Mesenchymal stem cell (in vitro differentiated cells and primary cell): ENCODE results near the gene IL12A.
A peak's percentile ranks its signal among the peaks of the same experiment; 100 is the strongest.

Source experiments
- DNase-seq: peaks from one replicate; pipeline ENCODE4 v3.0.0-alpha.2; 2013
- H2AFZ ChIP-seq: one replicate; pipeline ENCODE4 v1.6.1; 2013; ENCODE audit warnings: low read depth, mild to moderate bottlenecking, control low read depth, inconsistent platforms, low read length, moderate library complexity
- H2AK5ac ChIP-seq: 2 replicates; pipeline ENCODE4 v1.6.1; 2013; ENCODE audit warnings: low read length, moderate library complexity, mild to moderate bottlenecking, inconsistent platforms; ENCODE audit not compliant: severe bottlenecking
- H2BK120ac ChIP-seq: one replicate; pipeline ENCODE4 v1.6.1; 2013; ENCODE audit warnings: low read depth, mild to moderate bottlenecking, inconsistent platforms, low read length, moderate library complexity
- H2BK12ac ChIP-seq, 2 experiments: one replicate each; pipeline ENCODE4 v1.6.1; 2013; ENCODE audit warnings: inconsistent platforms in 2 of 2, low read length in 2 of 2, mild to moderate bottlenecking in 2 of 2, moderate library complexity in 2 of 2, control low read depth in 1 of 2
- H2BK15ac ChIP-seq: one replicate; pipeline ENCODE4 v1.6.1; 2013; ENCODE audit warnings: mild to moderate bottlenecking, low read depth, inconsistent platforms; ENCODE audit not compliant: poor library complexity, severe bottlenecking
- H2BK5ac ChIP-seq: 2 replicates; pipeline ENCODE4 v1.6.1; 2013; ENCODE audit warnings: low read depth, mild to moderate bottlenecking, low read length, control low read depth, inconsistent platforms; ENCODE audit not compliant: poor library complexity, severe bottlenecking
- H3K14ac ChIP-seq, 2 experiments: one replicate each; pipeline ENCODE4 v1.6.1; 2013; ENCODE audit warnings: inconsistent platforms in 2 of 2, low read length in 2 of 2, control low read depth in 1 of 2, mild to moderate bottlenecking in 1 of 2, moderate library complexity in 1 of 2
- H3K18ac ChIP-seq, 2 experiments: one replicate each; pipeline ENCODE4 v1.6.1; 2013; ENCODE audit warnings: inconsistent platforms in 2 of 2, low read length in 2 of 2, control low read depth in 1 of 2, low read depth in 1 of 2, mild to moderate bottlenecking in 1 of 2
- H3K23ac ChIP-seq, 2 experiments: one replicate each; pipeline ENCODE4 v1.6.1; 2013; ENCODE audit warnings: inconsistent platforms in 2 of 2, low read length in 2 of 2, mild to moderate bottlenecking in 2 of 2, moderate library complexity in 2 of 2, control low read depth in 1 of 2
- H3K27ac ChIP-seq: 2 replicates; pipeline ENCODE4 v1.5.1; 2013; ENCODE audit warnings: mild to moderate bottlenecking, moderate library complexity, low read length, control low read depth, inconsistent platforms; ENCODE audit not compliant: poor library complexity, severe bottlenecking
- H3K27me3 ChIP-seq, 2 experiments: 2 replicates each; pipeline versions ENCODE4 v1.6.1 to v1.7.0; 2013; ENCODE audit warnings: low read length in 2 of 2, mild to moderate bottlenecking in 2 of 2, moderate library complexity in 2 of 2, control low read depth in 1 of 2, inconsistent platforms in 1 of 2; ENCODE audit not compliant: control insufficient read depth in 1 of 2, insufficient read depth in 1 of 2
- H3K36me3 ChIP-seq, 2 experiments: 2 replicates each; pipeline versions ENCODE4 v1.6.1 to v1.7.0; 2013; ENCODE audit warnings: low read length in 2 of 2, control low read depth in 1 of 2, inconsistent platforms in 1 of 2, low read depth in 1 of 2, mild to moderate bottlenecking in 1 of 2; ENCODE audit not compliant: insufficient read depth in 2 of 2, control insufficient read depth in 1 of 2
- H3K4ac ChIP-seq, 2 experiments: one replicate each; pipeline ENCODE4 v1.6.1; 2013; ENCODE audit warnings: inconsistent platforms in 2 of 2, low read length in 2 of 2, mild to moderate bottlenecking in 2 of 2, moderate library complexity in 2 of 2, control low read depth in 1 of 2, low read depth in 1 of 2
- H3K4me1 ChIP-seq: 2 replicates; pipeline ENCODE4 v1.6.1; 2013; ENCODE audit warnings: low read depth, low read length, control low read depth; ENCODE audit not compliant: control insufficient read depth, insufficient read depth
- H3K4me2 ChIP-seq: 2 replicates; pipeline ENCODE4 v1.6.1; 2013; ENCODE audit warnings: low read length, mild to moderate bottlenecking, inconsistent platforms; ENCODE audit not compliant: poor library complexity, severe bottlenecking
- H3K4me3 ChIP-seq, 2 experiments: 2 replicates each; pipeline versions ENCODE4 v1.5.1 to v1.7.0; 2013; ENCODE audit warnings: low read length in 2 of 2, mild to moderate bottlenecking in 2 of 2, control low read depth in 1 of 2, low read depth in 1 of 2; ENCODE audit not compliant: insufficient read depth in 1 of 2
- H3K79me1 ChIP-seq: replicated peaks from 2 replicates; pipeline ENCODE4 v1.6.1; 2013; ENCODE audit warnings: mild to moderate bottlenecking, control low read depth, low read length, inconsistent platforms; ENCODE audit not compliant: poor library complexity, severe bottlenecking
- H3K9ac ChIP-seq: 2 replicates; pipeline ENCODE4 v1.7.0; 2013; ENCODE audit warnings: mild to moderate bottlenecking, low read length, moderate library complexity
- H3K9me3 ChIP-seq: 2 replicates; pipeline ENCODE4 v1.7.0; 2013; ENCODE audit warnings: mild to moderate bottlenecking, low read length; ENCODE audit not compliant: control insufficient read depth
- H4K8ac ChIP-seq: one replicate; pipeline ENCODE4 v1.6.1; 2013; ENCODE audit warnings: inconsistent platforms, mild to moderate bottlenecking, low read length, moderate library complexity
- H4K91ac ChIP-seq: one replicate; pipeline ENCODE4 v1.6.1; 2013; ENCODE audit warnings: mild to moderate bottlenecking, low read length, inconsistent platforms
- WGBS: methylation state at CpG from one replicate; pipeline ENCODE4 v1.1.7; 2013; ENCODE audit warnings: mixed read lengths; 5-methylcytosine and 5-hydroxymethylcytosine counted together

IL12A gene

GRCh38 chr3:160005004-160005403 lies 16.4 kb downstream of the IL12A start:
- Histone ChIP-seq H3K23ac (no peak overlapping the region), H2BK5ac (no peak overlapping the region), H3K18ac (no peak overlapping the region), H4K91ac (no peak overlapping the region), H3K27me3 (no peaks in the 10 kb centered on the region), H4K8ac (no peak overlapping the region), H3K14ac (no peak overlapping the region), H3K9ac (no peak overlapping the region), H3K79me1 (no peaks in the 10 kb centered on the region), H3K4me3 (no peak overlapping the region), H3K27ac (no peak overlapping the region), H2BK12ac (no peak overlapping the region), H3K4ac (no peak overlapping the region), H3K36me3 (no peaks in the 10 kb centered on the region), H2BK15ac (no peak overlapping the region), H2AK5ac (no peak overlapping the region), H3K9me3 (no peaks in the 10 kb centered on the region), H2BK120ac (no peak overlapping the region), H3K4me2 (no peak overlapping the region), H3K4me1 (peaks cover 4% of the 10 kb centered on the region), H2AFZ (no peak overlapping the region)
- DNase-seq, result no peak

- Histone ChIP-seq H3K4ac (no peak overlapping the region), H2BK15ac (no peak overlapping the region), H3K79me1 (no peaks in the 10 kb centered on the region), H2BK12ac (no peak overlapping the region), H3K14ac (no peak overlapping the region), H3K27me3 (no peaks in the 10 kb centered on the region), H3K27ac (no peak overlapping the region), H3K4me3 (no peak overlapping the region), H4K8ac (no peak overlapping the region), H3K4me1 (peaks cover 2% of the 10 kb centered on the region), H3K9me3 (no peaks in the 10 kb centered on the region), H2AFZ (no peak overlapping the region), H2BK120ac (no peak overlapping the region), H3K36me3 (no peaks in the 10 kb centered on the region), H2BK5ac (no peak overlapping the region), H4K91ac (no peak overlapping the region), H3K9ac (no peak overlapping the region), H3K4me2 (no peak overlapping the region), H2AK5ac (no peak overlapping the region), H3K23ac (no peak overlapping the region), H3K18ac (no peak overlapping the region)
- DNase-seq, result peak; percentile 78
- WGBS, result 12% methylated on average over 3 of the region's 3 CpGs
Measured at GRCh38 chr3:160006282-160007163, 17.9 kb downstream of the IL12A start.

GRCh38 chr3:160008961-160009360 lies 20.3 kb downstream of the IL12A start:
- H3K9me3 ChIP-seq, result no peaks in the 10 kb centered on the region
- H3K36me3 ChIP-seq, result no peaks in the 10 kb centered on the region
- H2AFZ ChIP-seq, result no peak overlapping the region
- H3K4ac ChIP-seq, result no peak overlapping the region
- H2BK5ac ChIP-seq, result no peak overlapping the region
- DNase-seq, result no peak
- H3K23ac ChIP-seq, result no peak overlapping the region
- no peak overlapping the region for H2BK12ac ChIP-seq
- H3K18ac ChIP-seq, result no peak overlapping the region
- no peak overlapping the region for H3K14ac ChIP-seq
- WGBS, result 46% methylated on average over 2 of the region's 4 CpGs
- no peaks in the 10 kb centered on the region for H3K4me1 ChIP-seq
- no peak overlapping the region for H3K27ac ChIP-seq
- H2BK15ac ChIP-seq, result no peak overlapping the region
- H2BK120ac ChIP-seq, result no peak overlapping the region
- no peaks in the 10 kb centered on the region for H3K79me1 ChIP-seq
- H4K91ac ChIP-seq, result no peak overlapping the region
- H3K4me3 ChIP-seq, result no peak overlapping the region
- no peaks in the 10 kb centered on the region for H3K27me3 ChIP-seq
- no peak overlapping the region for H2AK5ac ChIP-seq
- H4K8ac ChIP-seq, result no peak overlapping the region
- no peak overlapping the region for H3K4me2 ChIP-seq
- H3K9ac ChIP-seq, result no peak overlapping the region

- Histone ChIP-seq H4K91ac (no peak overlapping the region), H2BK15ac (no peak overlapping the region), H3K18ac (no peak overlapping the region), H3K4me3 (no peak overlapping the region), H3K79me1 (no peaks in the 10 kb centered on the region), H2BK120ac (no peak overlapping the region), H2BK12ac (no peak overlapping the region), H3K9ac (no peak overlapping the region), H3K4ac (no peak overlapping the region), H4K8ac (no peak overlapping the region), H2AFZ (no peak overlapping the region), H3K36me3 (no peaks in the 10 kb centered on the region), H3K27ac (no peak overlapping the region), H3K14ac (no peak overlapping the region), H3K9me3 (no peaks in the 10 kb centered on the region), H2AK5ac (no peak overlapping the region), H2BK5ac (no peak overlapping the region), H3K4me1 (no peaks in the 10 kb centered on the region), H3K27me3 (no peaks in the 10 kb centered on the region), H3K4me2 (no peak overlapping the region), H3K23ac (no peak overlapping the region)
- DNase-seq, result no peak
Measured at GRCh38 chr3:160009525-160009924, 20.9 kb downstream of the IL12A start.
